B cell (primary cell): ENCODE data around the gene XRCC6. TPM values are rescaled to one million over a fixed set of nuclear protein-coding genes. Genes with fewer than 3 reads are reported as not detected.

Experiments used
- ATAC-seq: fragments of 200-7000 bp; cut with Tn5 transposase; one replicate; pipeline ENCODE4 v1.10.0; 2021; ENCODE audit warnings: low read depth, mild to moderate bottlenecking, moderate number of reproducible peaks, moderate library complexity
- CTCF ChIA-PET: fragments of 350-600 bp; sonication (Branson Sonifier 250); formaldehyde crosslinking; loops from one replicate; lab custom pipeline; 2021; ENCODE audit warnings: antibody characterized with exemption, inconsistent platforms; lab: Charles Lee
- POLR2A ChIA-PET: fragments of 350-600 bp; sonication (Branson Sonifier 250); formaldehyde crosslinking; loops from one replicate; lab custom pipeline; 2021; ENCODE audit warnings: antibody characterized with exemption; lab: Charles Lee
- DNase-seq: peaks from one replicate; pipeline ENCODE4 v3.0.0; 2013
- H2AFZ ChIP-seq: 2 replicates; pipeline ENCODE4 v1.6.1; 2012; ENCODE audit warnings: mild to moderate bottlenecking, low read depth, low read length; ENCODE audit not compliant: insufficient read depth, poor library complexity, severe bottlenecking
- H3K27ac ChIP-seq, 2 donors: 1 replicate in 1 of 2; 2 replicates in 1 of 2; pipeline ENCODE4 v1.5.1; 2012 to 2013; ENCODE audit warnings: low read length in 2 of 2, mild to moderate bottlenecking in 2 of 2, moderate library complexity in 1 of 2
- H3K27me3 ChIP-seq, 4 experiments: fragments of 200-600 bp in 1 of 4; sonication (generic) in 1 of 4; replicated peaks in 1 of 4; 1 replicate in 2 of 4; 2 replicates in 2 of 4; pipeline versions ENCODE4 v1.6.1 to v1.7.0; 2013 to 2016; ENCODE audit warnings: low read length in 3 of 4, mild to moderate bottlenecking in 2 of 4, mixed read lengths in 1 of 4, moderate library complexity in 1 of 4; ENCODE audit not compliant: insufficient read depth in 4 of 4, control insufficient read depth in 3 of 4; ENCODE audit errors: control extremely low read depth in 1 of 4
- H3K36me3 ChIP-seq, 2 experiments: replicated peaks in 1 of 2; 1 replicate in 1 of 2; 2 replicates in 1 of 2; pipeline versions ENCODE4 v1.6.1 to v1.7.1; 2013; ENCODE audit warnings: low read length in 1 of 2; ENCODE audit not compliant: insufficient read depth in 2 of 2, control insufficient read depth in 1 of 2; ENCODE audit errors: control extremely low read depth in 1 of 2, extremely low read depth in 1 of 2
- H3K4me1 ChIP-seq, 2 donors: fragments of 200-600 bp in 1 of 2; sonication (generic) in 1 of 2; 1 replicate in 1 of 2; 2 replicates in 1 of 2; pipeline versions ENCODE4 v1.5.1 to v1.6.1; 2013 to 2017; ENCODE audit warnings: low read length in 2 of 2; ENCODE audit not compliant: control insufficient read depth in 2 of 2, insufficient read depth in 2 of 2
- H3K4me2 ChIP-seq: replicated peaks from 2 replicates; pipeline ENCODE3; 2012; ENCODE audit warnings: mild to moderate bottlenecking, low read depth, low read length; ENCODE audit not compliant: poor library complexity, severe bottlenecking
- H3K4me3 ChIP-seq, 5 experiments: fragments of 200-600 bp in 1 of 5; sonication (generic) in 1 of 5; 1 replicate in 3 of 5; 2 replicates in 2 of 5; pipeline versions ENCODE4 v1.5.1 to v1.7.0; 2011 to 2016; ENCODE audit warnings: low read length in 4 of 5, mild to moderate bottlenecking in 4 of 5, low read depth in 2 of 5, control low read depth in 1 of 5, moderate library complexity in 1 of 5; ENCODE audit not compliant: insufficient read depth in 1 of 5; ENCODE audit errors: control extremely low read depth in 1 of 5, extremely low read depth in 1 of 5
- H3K79me2 ChIP-seq: fragments of 200-600 bp; sonication (generic); one replicate; pipeline ENCODE4 v1.6.0; 2016; ENCODE audit warnings: low read length; ENCODE audit not compliant: control insufficient read depth, insufficient read depth
- H3K9ac ChIP-seq: fragments of 200-600 bp; sonication (generic); 2 replicates; pipeline ENCODE4 v1.6.1; 2017; ENCODE audit warnings: mild to moderate bottlenecking, low read length, moderate library complexity
- H3K9me3 ChIP-seq, 3 donors: one replicate each; pipeline versions ENCODE4 v1.6.1 to v1.7.1; 2013; ENCODE audit warnings: low read length in 2 of 3; ENCODE audit not compliant: control insufficient read depth in 2 of 3, insufficient read depth in 1 of 3; ENCODE audit errors: control extremely low read depth in 1 of 3
- H4K20me1 ChIP-seq: 2 replicates; pipeline ENCODE4 v1.6.0; 2012; ENCODE audit warnings: mild to moderate bottlenecking, low read length; ENCODE audit not compliant: insufficient read depth, control insufficient read depth, poor library complexity, severe bottlenecking
- H3K27ac Mint-ChIP-seq: one replicate; pipeline ENCODE4 v1.8.0; 2021; ENCODE audit warnings: mixed read lengths
- H3K27me3 Mint-ChIP-seq: one replicate; pipeline ENCODE4 v1.8.0; 2021; ENCODE audit warnings: mixed read lengths
- H3K4me1 Mint-ChIP-seq: one replicate; pipeline ENCODE4 v1.8.0; 2021; ENCODE audit warnings: mixed read lengths
- H3K4me3 Mint-ChIP-seq: one replicate; pipeline ENCODE4 v1.8.0; 2021; ENCODE audit warnings: mixed read lengths
- H3K9me3 Mint-ChIP-seq: one replicate; pipeline ENCODE4 v1.8.0; 2022; ENCODE audit warnings: mixed read lengths; ENCODE audit not compliant: insufficient read depth
- CTCF ChIP-seq: fragments of 200-600 bp; IDR thresholded peaks from one replicate; pipeline ENCODE4 v1.8.0; 2022; ENCODE audit warnings: antibody characterized with exemption, mild to moderate bottlenecking
- EZH2 ChIP-seq: IDR thresholded peaks from 2 replicates; pipeline ENCODE4 v1.6.1; 2012; ENCODE audit warnings: borderline replicate concordance, low read depth, mild to moderate bottlenecking, moderate library complexity, low read length; ENCODE audit not compliant: insufficient read depth, poor library complexity, severe bottlenecking
- WGBS: methylation state at CpG from one replicate; pipeline ENCODE4 v1.1.5; 2013; ENCODE audit warnings: missing lambda C conversion rate; ENCODE audit not compliant: insufficient coverage; 5-methylcytosine and 5-hydroxymethylcytosine counted together
- intact Hi-C: fragments of 100-400 bp; cut with micrococcal nuclease; formaldehyde crosslinking; loops from one replicate; pipeline ENCODE4 v1.10.0; 2022
- polyA plus RNA-seq: library from polyadenylated mRNA; depleted of rRNA; stranded (reverse); fragments of >200 nt; gene quantifications from 2 replicates; pipeline ENCODE4 v1.2.3, GENCODE V29; 2012
- total RNA-seq, 2 donors: library from RNA; stranded (reverse); fragments of 120-200 nt in 1 of 2; gene quantifications; 1 replicate in 1 of 2; 2 replicates in 1 of 2; pipeline versions ENCODE4 v1.2.3 to v1.2.4, GENCODE V29; 2013 to 2022

The XRCC6 gene
- total and polyA plus RNA-seq, 2 donors (not counting 1 experiment from before 2014, with no cell fraction given): 55.4 to 180 TPM

- H3K4me3 Mint-ChIP-seq: no peak overlapping the region
- Histone ChIP-seq H3K27ac (peak overlapping the region in 1 of 2 donors; percentile 23), H3K4me3 (no peak overlapping the region), H3K4me1 (no peaks in the 10 kb centered on the region), H4K20me1 (peaks cover 6% of the 10 kb centered on the region), H3K79me2 (peaks cover 33% of the 10 kb centered on the region), H2AFZ (no peak overlapping the region), H3K9ac (no peak overlapping the region), H3K9me3 (no peaks in the 10 kb centered on the region), H3K4me2 (no peak overlapping the region), H3K27me3 (no peaks in the 10 kb centered on the region), H3K36me3 (peaks cover 4 to 43% of the 10 kb centered on the region in 2 experiments)
- POLR2A ChIA-PET: no interaction called here
- H3K9me3 Mint-ChIP-seq: no peaks in the 10 kb centered on the region
- H3K4me1 Mint-ChIP-seq: peaks cover 3% of the 10 kb centered on the region
- intact Hi-C loops: no loop called here
- 92% methylated on average over 1 of the region's 6 CpGs for WGBS
- DNase-seq (no peak), ATAC-seq (peak; percentile 24)
- no peak overlapping the region for H3K27ac Mint-ChIP-seq
- CTCF ChIA-PET: interaction anchor here (1.3 to 1.8 kb wide), 3 partner anchors 7 to 268 kb away, joined by 3 to 5 read pairs (median 3); no protein-coding TSS in a partner anchor
- no peaks in the 10 kb centered on the region for H3K27me3 Mint-ChIP-seq
- TF ChIP-seq EZH2 (no peak), CTCF (peak; percentile 24)
These were observed 51.9 kb downstream of the XRCC6 start for GRCh38 chr22:41672780-41673509.

GRCh38 chr22:41674846-41675340, 53.8 kb downstream of the XRCC6 start:
- no peaks in the 10 kb centered on the region for H3K27me3 ChIP-seq
- WGBS: 92% methylated on average over 8 of the region's 12 CpGs
- peaks cover 22% of the 10 kb centered on the region for H4K20me1 ChIP-seq
- CTCF ChIA-PET: interaction anchor here (1.4 kb wide), 1 partner anchor 8 kb away, joined by 4 read pairs; no protein-coding TSS in a partner anchor
- DNase-seq: no peak
- intact Hi-C loops: no loop called here
- no peak overlapping the region for H3K4me3 ChIP-seq
- POLR2A ChIA-PET: interaction anchor here (0.6 to 0.7 kb wide), 3 partner anchors 31 to 783 kb away, joined by 3 to 5 read pairs (median 3); no protein-coding TSS in a partner anchor
- H2AFZ ChIP-seq: no peak overlapping the region
- H3K27ac ChIP-seq: no peak overlapping the region
- TF ChIP-seq EZH2 (no peak), CTCF (no peak)
- Mint-ChIP-seq H3K9me3 (no peaks in the 10 kb centered on the region), H3K27me3 (no peaks in the 10 kb centered on the region), H3K27ac (no peak overlapping the region), H3K4me3 (no peak overlapping the region), H3K4me1 (peaks cover 3% of the 10 kb centered on the region)
- no peaks in the 10 kb centered on the region for H3K4me1 ChIP-seq
- peaks cover 48% of the 10 kb centered on the region for H3K79me2 ChIP-seq
- H3K9ac ChIP-seq: no peak overlapping the region
- H3K4me2 ChIP-seq: no peak overlapping the region
- ATAC-seq: no peak
- no peaks in the 10 kb centered on the region for H3K9me3 ChIP-seq
- H3K36me3 ChIP-seq: peaks cover 6 to 54% of the 10 kb centered on the region in 2 experiments
